ENCODE results near the gene UBAP2L.

The UBAP2L gene

GRCh38 chr1:154220071-154220969 is at the start of gene UBAP2L:
Gene UBAP2L (plus strand): TSS chr1:154220955. CDS start chr1:154225124, 4,169 bp downstream.
- peaks cover 82% of the 10 kb centered on the region for H3K4me1 Mint-ChIP-seq (ENCODE audit: low read depth)
- H3K36me3 Mint-ChIP-seq (ENCODE audit: low read depth), result peaks cover 71% of the 10 kb centered on the region
- no peaks in the 10 kb centered on the region for H3K9me3 Mint-ChIP-seq
- no peaks in the 10 kb centered on the region for H3K27me3 Mint-ChIP-seq
- peak within 1 kb of the TSS; percentile 99 for H3K27ac Mint-ChIP-seq
- peak within 1 kb of the TSS; percentile 96 for H3K4me3 Mint-ChIP-seq

GRCh38 chr1:154171223-154171583 is 49.6 kb upstream of the UBAP2L start:
- peak overlapping the region; percentile 63 for H3K4me3 Mint-ChIP-seq
- H3K27ac Mint-ChIP-seq, result peak overlapping the region; percentile 73
- peaks cover 80% of the 10 kb centered on the region for H3K36me3 Mint-ChIP-seq (ENCODE audit: low read depth)
- H3K4me1 Mint-ChIP-seq (ENCODE audit: low read depth), result peaks cover 63% of the 10 kb centered on the region
- H3K27me3 Mint-ChIP-seq, result no peaks in the 10 kb centered on the region
- no peaks in the 10 kb centered on the region for H3K9me3 Mint-ChIP-seq

GRCh38 chr1:154171880-154172279 is 48.9 kb upstream of the UBAP2L start:
- Mint-ChIP-seq H3K36me3 (ENCODE audit: low read depth) (peaks cover 80% of the 10 kb centered on the region), H3K27ac (peak overlapping the region; percentile 73), H3K4me3 (no peak overlapping the region), H3K9me3 (no peaks in the 10 kb centered on the region), H3K27me3 (no peaks in the 10 kb centered on the region), H3K4me1 (ENCODE audit: low read depth) (peaks cover 69% of the 10 kb centered on the region)

- Mint-ChIP-seq H3K36me3 (ENCODE audit: low read depth) (peaks cover 82% of the 10 kb centered on the region), H3K4me3 (no peak overlapping the region), H3K27ac (no peak overlapping the region), H3K4me1 (ENCODE audit: low read depth) (peaks cover 83% of the 10 kb centered on the region), H3K27me3 (no peaks in the 10 kb centered on the region), H3K9me3 (no peaks in the 10 kb centered on the region)
These were observed 46.1 kb upstream of the UBAP2L start for GRCh38 chr1:154174654-154175053.

- Mint-ChIP-seq H3K4me3 (peak overlapping the region; percentile 14), H3K4me1 (ENCODE audit: low read depth) (peaks cover 83% of the 10 kb centered on the region), H3K27me3 (no peaks in the 10 kb centered on the region), H3K27ac (peak overlapping the region; percentile 46), H3K9me3 (no peaks in the 10 kb centered on the region), H3K36me3 (ENCODE audit: low read depth) (peaks cover 79% of the 10 kb centered on the region)
These were observed 44.4 kb upstream of the UBAP2L start for GRCh38 chr1:154176337-154176736.

- Mint-ChIP-seq H3K4me1 (ENCODE audit: low read depth) (peaks cover 77% of the 10 kb centered on the region), H3K4me3 (peak overlapping the region; percentile 99)
These were observed 42.7 kb upstream of the UBAP2L start for GRCh38 chr1:154178013-154178412.

GRCh38 chr1:154178911-154179811 is 41.6 kb upstream of the UBAP2L start:
- Mint-ChIP-seq H3K36me3 (ENCODE audit: low read depth) (peaks cover 68% of the 10 kb centered on the region), H3K27me3 (no peaks in the 10 kb centered on the region), H3K9me3 (no peaks in the 10 kb centered on the region), H3K27ac (peak overlapping the region; percentile 76), H3K4me1 (ENCODE audit: low read depth) (peaks cover 82% of the 10 kb centered on the region), H3K4me3 (peak overlapping the region; percentile 99)

More at GRCh38 chr1:154178013-154178412, 42.7 kb upstream of the UBAP2L start:
- Mint-ChIP-seq H3K36me3 (ENCODE audit: low read depth) (peaks cover 71% of the 10 kb centered on the region), H3K9me3 (no peaks in the 10 kb centered on the region), H3K27me3 (no peaks in the 10 kb centered on the region), H3K27ac (peak overlapping the region; percentile 76)

GRCh38 chr1:154179946-154180687 is 40.6 kb upstream of the UBAP2L start:
- Mint-ChIP-seq H3K27me3 (no peaks in the 10 kb centered on the region), H3K4me3 (peak overlapping the region; percentile 99), H3K36me3 (ENCODE audit: low read depth) (peaks cover 61% of the 10 kb centered on the region), H3K27ac (peak overlapping the region; percentile 76), H3K9me3 (no peaks in the 10 kb centered on the region), H3K4me1 (ENCODE audit: low read depth) (peaks cover 77% of the 10 kb centered on the region)

GRCh38 chr1:154181944-154182343 is 38.8 kb upstream of the UBAP2L start:
- Mint-ChIP-seq H3K4me1 (ENCODE audit: low read depth) (peaks cover 67% of the 10 kb centered on the region), H3K36me3 (ENCODE audit: low read depth) (peaks cover 46% of the 10 kb centered on the region), H3K27me3 (no peaks in the 10 kb centered on the region), H3K27ac (peak overlapping the region; percentile 99), H3K4me3 (peak overlapping the region; percentile 99), H3K9me3 (no peaks in the 10 kb centered on the region)

GRCh38 chr1:154182344-154183045 is 38.3 kb upstream of the UBAP2L start:
- peak overlapping the region; percentile 99 for H3K27ac Mint-ChIP-seq
- H3K27me3 Mint-ChIP-seq, result no peaks in the 10 kb centered on the region
- H3K4me3 Mint-ChIP-seq, result peak overlapping the region; percentile 99
- peaks cover 40% of the 10 kb centered on the region for H3K36me3 Mint-ChIP-seq (ENCODE audit: low read depth)
- no peaks in the 10 kb centered on the region for H3K9me3 Mint-ChIP-seq
- H3K4me1 Mint-ChIP-seq (ENCODE audit: low read depth), result peaks cover 61% of the 10 kb centered on the region

GRCh38 chr1:154183046-154183915 is 37.5 kb upstream of the UBAP2L start:
- Mint-ChIP-seq H3K9me3 (no peaks in the 10 kb centered on the region), H3K27me3 (no peaks in the 10 kb centered on the region), H3K4me1 (ENCODE audit: low read depth) (peaks cover 53% of the 10 kb centered on the region), H3K4me3 (peak overlapping the region; percentile 99), H3K27ac (peak overlapping the region; percentile 99), H3K36me3 (ENCODE audit: low read depth) (peaks cover 34% of the 10 kb centered on the region)

- no peak overlapping the region for H3K27ac Mint-ChIP-seq
- no peaks in the 10 kb centered on the region for H3K9me3 Mint-ChIP-seq
- H3K36me3 Mint-ChIP-seq (ENCODE audit: low read depth), result peaks cover 10% of the 10 kb centered on the region
- H3K4me1 Mint-ChIP-seq (ENCODE audit: low read depth), result peaks cover 25% of the 10 kb centered on the region
- no peak overlapping the region for H3K4me3 Mint-ChIP-seq
- no peaks in the 10 kb centered on the region for H3K27me3 Mint-ChIP-seq
These were observed 34.6 kb upstream of the UBAP2L start for GRCh38 chr1:154186177-154186576.

- peaks cover 2% of the 10 kb centered on the region for H3K36me3 Mint-ChIP-seq (ENCODE audit: low read depth)
- peaks cover 18% of the 10 kb centered on the region for H3K4me1 Mint-ChIP-seq (ENCODE audit: low read depth)
- no peaks in the 10 kb centered on the region for H3K9me3 Mint-ChIP-seq
- no peak overlapping the region for H3K27ac Mint-ChIP-seq
- H3K4me3 Mint-ChIP-seq, result no peak overlapping the region
- peaks cover 5% of the 10 kb centered on the region for H3K27me3 Mint-ChIP-seq
These were observed 33.8 kb upstream of the UBAP2L start for GRCh38 chr1:154186852-154187501.

Measured in stimulated activated naive CD8-positive, alpha-beta T cell treated with anti-CD3 and anti-CD28 coated beads, Interleukin-15, Interleukin-2, amounts not matched to agents 100 ng/mL and 50 ng/mL, for 24 hours (primary cell).